Lung (tissue), 12 donors: ENCODE results near the gene MYOM1. TPM values are rescaled to one million over a fixed set of nuclear protein-coding genes. Genes with fewer than 3 reads are reported as not detected.
A peak's percentile ranks its signal among the peaks of the same experiment; 100 is the strongest.

Experiments used
- ATAC-seq: fragments of 200-7000 bp; cut with Tn5 transposase; one replicate; pipeline ENCODE4 v1.9.1; 2020; ENCODE audit warnings: moderate number of reproducible peaks; ENCODE audit not compliant: insufficient read depth, low FRiP score
- DNase-seq, 3 donors: peaks; one replicate each; pipeline ENCODE4 v3.0.0-alpha.2; 2013 to 2017
- H3K27ac ChIP-seq, 2 donors: one replicate each; pipeline ENCODE4 v1.5.1; 2013; ENCODE audit warnings: mild to moderate bottlenecking in 2 of 2, moderate library complexity in 2 of 2, control low read depth in 1 of 2, inconsistent platforms in 1 of 2, low read depth in 1 of 2, low read length in 1 of 2
- H3K27me3 ChIP-seq, 3 donors: one replicate each; pipeline ENCODE4 v1.5.1; 2013; ENCODE audit warnings: low read length in 2 of 3; ENCODE audit not compliant: control insufficient read depth in 3 of 3, insufficient read depth in 3 of 3
- H3K36me3 ChIP-seq, 4 donors: one replicate each; pipeline ENCODE4 v1.5.1; 2013; ENCODE audit warnings: low read length in 4 of 4, mild to moderate bottlenecking in 1 of 4, moderate library complexity in 1 of 4; ENCODE audit not compliant: control insufficient read depth in 4 of 4, insufficient read depth in 4 of 4
- H3K4me1 ChIP-seq, 5 donors: one replicate each; pipeline ENCODE4 v1.5.1; 2013; ENCODE audit warnings: low read length in 5 of 5, mild to moderate bottlenecking in 2 of 5, moderate library complexity in 1 of 5; ENCODE audit not compliant: control insufficient read depth in 5 of 5, insufficient read depth in 5 of 5
- H3K4me3 ChIP-seq: one replicate; pipeline ENCODE4 v1.5.1; 2013; ENCODE audit warnings: mild to moderate bottlenecking, control low read depth, moderate library complexity
- H3K9ac ChIP-seq, 2 donors: one replicate each; pipeline ENCODE4 v1.5.1; 2013; ENCODE audit warnings: low read length in 2 of 2, control low read depth in 1 of 2; ENCODE audit not compliant: insufficient read depth in 1 of 2
- H3K9me3 ChIP-seq, 4 donors: one replicate each; pipeline ENCODE4 v1.5.1; 2013; ENCODE audit warnings: low read length in 3 of 4, mild to moderate bottlenecking in 1 of 4, moderate library complexity in 1 of 4; ENCODE audit not compliant: control insufficient read depth in 4 of 4, insufficient read depth in 3 of 4
- WGBS, 2 donors: extraction: QIAGEN DNeasy Blood & Tissue Kit; methylation state at CpG; one replicate each; pipeline ENCODE4 v1.1.7; 2013; 5-methylcytosine and 5-hydroxymethylcytosine counted together
- polyA plus RNA-seq, 2 donors: library from polyadenylated mRNA; stranded (reverse); fragments of 200-250 nt; gene quantifications; one replicate each; pipeline ENCODE4 v1.2.1, GENCODE V29; 2013
- total RNA-seq, 2 donors: library from RNA; depleted of rRNA in 1 of 2; stranded (reverse); fragments of >200 nt in 1 of 2; gene quantifications; one replicate each; pipeline ENCODE4 v1.2.1, GENCODE V29; 2014 to 2021
- TF ChIP-seq, protein P1 (sequence below): IDR thresholded peaks from 2 replicates; pipeline ENCODE4 v1.5.1; 2012; ENCODE audit warnings: mild to moderate bottlenecking; ENCODE audit errors: control extremely low read depth, extremely low read depth
- donor health status: control.
- donor health status: control.
- donor health status: Bipolar disorder and iron deficiency.
- donor health status: healthy.
- donor health status: DM: yes; HTN: yes; CAD: no.

Gene MYOM1
- total and polyA plus RNA-seq, 4 donors = 0.61 to 4.6 (median 1.3) TPM

DNA sequence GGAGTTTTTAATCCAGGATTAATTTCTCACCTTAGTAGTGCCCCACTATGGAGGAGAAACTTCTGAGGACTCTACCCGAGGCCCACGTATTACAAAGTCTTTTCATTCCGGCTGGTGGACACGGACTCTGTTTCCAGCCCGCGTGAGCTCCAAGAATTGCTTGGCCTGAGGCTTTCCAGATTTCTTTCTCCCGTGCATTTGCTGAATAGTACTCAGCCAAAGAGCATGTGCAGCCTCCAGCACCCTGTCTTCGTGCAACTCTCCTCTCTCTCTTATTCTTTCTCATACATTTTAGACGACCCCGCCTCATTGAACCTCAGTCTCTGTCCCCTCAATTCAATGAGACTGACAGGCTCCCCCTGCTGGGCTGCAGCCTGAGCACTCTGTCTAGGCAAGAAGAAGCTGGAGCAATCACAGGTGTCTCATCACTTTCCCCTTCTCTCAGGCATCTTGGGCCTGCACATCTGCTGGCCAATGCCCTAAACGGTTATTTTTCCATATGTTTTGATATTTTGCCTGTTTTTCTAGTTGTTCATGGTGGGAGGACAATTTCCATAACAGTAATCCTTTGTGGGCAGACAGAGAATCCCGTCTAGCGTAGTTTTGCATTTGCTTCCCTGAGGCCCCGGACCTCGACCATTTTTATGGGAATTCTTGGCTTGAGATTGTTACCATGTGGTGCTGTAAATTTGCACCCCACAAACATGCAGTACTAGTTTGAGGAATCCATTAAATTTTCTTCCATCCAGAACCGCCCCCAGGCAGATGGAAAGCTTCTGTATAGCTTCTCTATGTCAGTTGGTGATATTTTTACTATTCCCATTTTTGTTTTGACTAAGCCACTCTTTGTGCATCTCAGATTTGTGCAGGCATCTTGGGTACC lies 156.7 kb downstream of the MYOM1 start:
- Histone ChIP-seq H3K27me3 (peaks cover 0 to 12% (median 0%) of the 10 kb centered on the region in 3 donors), H3K4me1 (peaks cover 0 to 17% (median 9%) of the 10 kb centered on the region in 5 donors), H3K36me3 (peaks cover 0 to 12% (median 0%) of the 10 kb centered on the region in 4 donors), H3K27ac (no peak overlapping the region), H3K9ac (no peak overlapping the region), H3K4me3 (no peak overlapping the region), H3K9me3 (no peaks in the 10 kb centered on the region)
- ATAC-seq (peak; percentile 71), DNase-seq (peak; percentile 34 to 39 (median 35))
- TF ChIP-seq, protein P1, sequence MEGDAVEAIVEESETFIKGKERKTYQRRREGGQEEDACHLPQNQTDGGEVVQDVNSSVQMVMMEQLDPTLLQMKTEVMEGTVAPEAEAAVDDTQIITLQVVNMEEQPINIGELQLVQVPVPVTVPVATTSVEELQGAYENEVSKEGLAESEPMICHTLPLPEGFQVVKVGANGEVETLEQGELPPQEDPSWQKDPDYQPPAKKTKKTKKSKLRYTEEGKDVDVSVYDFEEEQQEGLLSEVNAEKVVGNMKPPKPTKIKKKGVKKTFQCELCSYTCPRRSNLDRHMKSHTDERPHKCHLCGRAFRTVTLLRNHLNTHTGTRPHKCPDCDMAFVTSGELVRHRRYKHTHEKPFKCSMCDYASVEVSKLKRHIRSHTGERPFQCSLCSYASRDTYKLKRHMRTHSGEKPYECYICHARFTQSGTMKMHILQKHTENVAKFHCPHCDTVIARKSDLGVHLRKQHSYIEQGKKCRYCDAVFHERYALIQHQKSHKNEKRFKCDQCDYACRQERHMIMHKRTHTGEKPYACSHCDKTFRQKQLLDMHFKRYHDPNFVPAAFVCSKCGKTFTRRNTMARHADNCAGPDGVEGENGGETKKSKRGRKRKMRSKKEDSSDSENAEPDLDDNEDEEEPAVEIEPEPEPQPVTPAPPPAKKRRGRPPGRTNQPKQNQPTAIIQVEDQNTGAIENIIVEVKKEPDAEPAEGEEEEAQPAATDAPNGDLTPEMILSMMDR = peak; percentile 45
- WGBS, 2 donors = 51 to 56% methylated on average over 16 of the region's 16 CpGs

DNA sequence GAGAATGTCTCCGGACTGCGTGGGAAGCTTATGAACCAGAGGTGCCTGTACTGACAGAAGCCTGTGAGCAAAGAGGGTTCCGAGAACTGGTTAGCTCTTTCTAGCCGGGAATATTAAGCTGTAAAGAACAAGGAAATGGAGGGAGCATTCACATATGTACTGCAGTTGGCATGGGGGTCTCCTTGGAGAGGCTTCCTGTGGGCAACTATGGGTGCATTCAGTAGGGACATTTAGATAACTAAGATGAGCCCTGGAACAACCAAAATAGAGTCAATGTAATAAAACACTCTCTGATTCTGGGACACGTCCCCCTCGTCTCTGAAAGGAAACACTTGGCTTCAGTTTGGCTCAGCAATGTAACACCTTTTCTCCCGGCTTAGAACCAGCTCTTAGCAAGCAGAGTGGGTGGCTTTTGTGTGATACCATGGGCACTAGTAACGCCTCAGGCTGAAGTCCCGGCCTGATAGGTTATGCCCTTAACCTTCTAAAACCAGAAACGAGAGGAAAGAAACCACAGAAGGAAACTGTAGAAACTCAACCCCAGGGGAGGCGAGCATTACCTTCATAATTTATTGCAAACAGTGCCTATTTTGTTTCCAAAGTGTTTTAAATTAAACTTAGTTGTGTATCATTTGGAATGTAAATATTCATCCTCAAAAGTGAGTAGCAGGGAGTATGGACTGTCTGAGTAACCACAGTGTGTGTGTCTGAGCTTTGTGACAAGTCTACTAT lies 158.0 kb downstream of the MYOM1 start:
- WGBS, 2 donors = 55 to 74% methylated on average over 11 of the region's 11 CpGs
- H3K27ac ChIP-seq = peak overlapping the region in 1 of 2 donors; percentile 55
- DNase-seq = no peak
- no peak overlapping the region for H3K4me3 ChIP-seq
- no peak overlapping the region for H3K9ac ChIP-seq
- no peaks in the 10 kb centered on the region for H3K9me3 ChIP-seq
- TF ChIP-seq, protein P1 = no peak
- peaks cover 0 to 13% (median 7%) of the 10 kb centered on the region in 5 donors for H3K4me1 ChIP-seq
- H3K27me3 ChIP-seq = peaks cover 0 to 12% (median 0%) of the 10 kb centered on the region in 3 donors
- H3K36me3 ChIP-seq = peaks cover 0 to 5% (median 0%) of the 10 kb centered on the region in 4 donors
- no peak for ATAC-seq

- Histone ChIP-seq H3K9ac (no peak overlapping the region), H3K4me3 (no peak overlapping the region), H3K27ac (peak overlapping the region in 1 of 2 donors; percentile 74), H3K4me1 (peaks cover 0 to 7% (median under 1%) of the 10 kb centered on the region in 5 donors), H3K9me3 (no peaks in the 10 kb centered on the region), H3K27me3 (peaks cover 0 to 12% (median 0%) of the 10 kb centered on the region in 3 donors), H3K36me3 (no peaks in the 10 kb centered on the region)
- ATAC-seq (no peak), DNase-seq (peak; percentile 28 to 41 (median 40))
- TF ChIP-seq, protein P1 = no peak
- 70 to 73% methylated on average over 15 of the region's 15 CpGs for WGBS, 2 donors
These were observed 158.8 kb downstream of the MYOM1 start for GRCh38 chr18:3060667-3061580.
